T follicular helper cell (primary cell): ENCODE measurements around the gene CEP41.

Source experiments
- DNase-seq: peaks from one replicate; pipeline ENCODE4 v3.0.0-alpha.2; 2020; ENCODE audit warnings: low read depth

CEP41 gene

GRCh38 chr7:130369110-130369711 lies 71.6 kb downstream of the CEP41 start:
- no peak for DNase-seq

DNA sequence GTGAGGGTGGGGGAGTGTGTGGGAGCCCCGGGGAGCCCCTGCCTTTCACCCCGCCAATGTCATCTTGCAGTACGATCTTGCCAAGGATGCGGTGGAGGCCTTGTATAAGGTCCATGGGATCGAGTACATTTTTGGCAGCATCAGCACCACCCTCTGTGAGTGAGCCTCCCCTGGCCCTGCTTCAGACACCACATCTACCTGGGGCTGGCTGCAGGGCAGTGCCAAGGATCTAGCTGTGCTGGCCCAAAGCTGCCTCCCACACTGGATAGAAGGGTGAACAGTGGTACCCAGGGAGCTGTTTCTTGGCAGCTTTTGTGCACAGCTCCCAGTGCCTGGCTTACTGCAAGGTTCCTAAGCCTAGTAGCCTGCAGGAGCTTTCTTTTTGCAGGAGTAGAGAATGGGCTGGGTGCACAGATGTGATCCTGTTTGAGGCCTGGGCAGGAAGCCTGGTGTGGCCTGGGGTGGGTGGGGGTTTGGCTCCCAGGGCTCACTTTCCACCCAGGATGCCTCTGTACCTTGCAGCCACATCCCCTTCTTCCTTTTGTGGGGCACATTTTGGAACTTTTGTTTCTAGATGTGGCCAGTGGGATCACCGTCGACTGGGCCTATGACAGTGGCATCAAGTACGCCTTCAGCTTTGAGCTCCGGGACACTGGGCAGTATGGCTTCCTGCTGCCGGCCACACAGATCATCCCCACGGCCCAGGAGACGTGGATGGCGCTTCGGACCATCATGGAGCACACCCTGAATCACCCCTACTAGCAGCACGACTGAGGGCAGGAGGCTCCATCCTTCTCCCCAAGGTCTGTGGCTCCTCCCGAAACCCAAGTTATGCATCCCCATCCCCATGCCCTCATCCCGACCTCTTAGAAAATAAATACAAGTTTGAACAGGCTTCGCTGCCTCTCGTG lies 72.7 kb downstream of the CEP41 start:
- no peak for DNase-seq

GRCh38 chr7:130367088-130367755 lies 73.6 kb downstream of the CEP41 start:
- no peak for DNase-seq

- DNase-seq: no peak
These were observed 74.3 kb downstream of the CEP41 start for GRCh38 chr7:130366564-130366963.

GRCh38 chr7:130365511-130366441 lies 75.0 kb downstream of the CEP41 start:
- no peak for DNase-seq

DNA sequence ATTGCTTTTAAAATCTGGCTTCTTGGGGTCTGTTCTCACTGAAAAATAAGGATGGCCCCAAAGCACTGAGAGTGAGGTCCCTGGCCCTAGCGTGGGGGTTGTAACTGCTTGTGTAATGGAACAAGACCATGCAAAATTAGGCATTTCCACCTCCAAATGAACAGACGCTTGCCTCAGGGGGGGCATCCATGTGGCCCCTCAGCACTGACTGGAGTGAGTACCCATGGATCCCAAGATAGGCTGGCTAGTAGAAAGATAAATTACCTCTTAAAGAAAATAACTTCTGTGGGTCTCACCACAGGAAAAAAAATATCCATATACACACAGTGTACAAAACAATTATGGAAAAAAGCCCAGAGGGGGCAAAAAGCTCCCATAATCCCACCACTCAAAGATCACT lies 75.7 kb downstream of the CEP41 start:
- DNase-seq: no peak

- DNase-seq: no peak
These were observed 76.4 kb downstream of the CEP41 start for GRCh38 chr7:130364451-130364850.

DNA sequence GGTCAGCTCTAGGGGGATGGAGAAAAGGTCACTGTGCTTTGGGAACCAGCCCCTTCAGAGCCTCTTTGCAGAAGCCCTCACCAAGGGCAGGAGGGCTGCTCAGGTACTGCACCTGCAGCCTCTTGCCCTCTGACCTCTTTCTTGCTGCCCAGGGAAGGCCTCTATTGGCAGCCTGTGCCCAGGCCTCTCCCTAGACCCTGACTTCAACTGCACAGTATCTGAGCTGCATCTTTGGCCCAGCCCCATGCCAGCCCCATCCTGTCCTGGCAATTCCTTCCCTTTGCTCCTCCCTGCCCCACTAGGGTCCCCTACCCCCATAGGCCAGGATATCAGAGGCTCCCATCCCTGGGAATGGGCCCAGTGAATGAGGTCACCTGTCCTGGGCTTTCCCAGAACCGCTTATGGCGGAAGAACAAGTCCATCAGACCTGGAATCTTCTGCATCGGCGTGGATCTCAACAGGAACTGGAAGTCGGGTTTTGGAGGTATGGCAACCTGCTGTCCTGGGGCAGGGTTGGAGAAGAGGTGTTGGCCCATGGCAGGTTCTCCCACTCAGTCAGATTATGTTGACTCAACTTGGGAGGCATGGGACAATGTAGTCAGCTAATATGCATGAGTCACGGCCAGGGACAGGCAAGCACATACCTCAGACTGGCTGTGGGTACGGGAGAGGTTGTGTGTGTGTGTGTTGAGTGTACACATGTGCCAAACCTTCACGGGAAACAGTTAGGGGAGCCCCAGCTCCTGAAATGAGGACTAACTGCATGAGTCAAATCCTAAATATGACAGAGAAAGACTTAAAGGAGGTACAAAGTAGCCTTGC lies 77.6 kb downstream of the CEP41 start:
- no peak for DNase-seq

DNA sequence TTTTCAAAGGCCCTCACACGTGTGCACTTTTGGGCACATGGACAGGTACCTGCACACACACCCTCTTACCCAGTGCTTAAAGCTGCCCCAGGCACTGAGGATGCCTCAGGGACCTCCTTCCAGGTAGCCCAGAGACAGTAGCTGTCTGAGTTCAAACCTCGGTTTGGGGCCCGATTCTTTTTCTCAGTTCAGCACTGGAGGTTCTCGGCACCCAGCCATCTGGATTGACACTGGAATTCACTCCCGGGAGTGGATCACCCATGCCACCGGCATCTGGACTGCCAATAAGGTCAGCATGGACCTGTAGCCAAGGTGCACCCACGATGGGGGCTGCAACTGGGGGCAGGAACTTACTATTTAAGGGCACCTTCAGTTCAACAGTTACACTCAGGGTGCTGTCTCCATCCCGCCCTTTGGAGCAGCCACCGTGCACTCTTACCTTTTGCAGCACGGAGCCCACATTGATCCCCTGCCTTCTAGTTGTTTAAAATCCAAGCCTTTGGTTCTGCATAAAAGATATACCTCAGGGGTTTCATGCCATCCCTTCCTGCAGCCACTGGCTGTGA lies 78.5 kb downstream of the CEP41 start:
- no peak for DNase-seq

DNA sequence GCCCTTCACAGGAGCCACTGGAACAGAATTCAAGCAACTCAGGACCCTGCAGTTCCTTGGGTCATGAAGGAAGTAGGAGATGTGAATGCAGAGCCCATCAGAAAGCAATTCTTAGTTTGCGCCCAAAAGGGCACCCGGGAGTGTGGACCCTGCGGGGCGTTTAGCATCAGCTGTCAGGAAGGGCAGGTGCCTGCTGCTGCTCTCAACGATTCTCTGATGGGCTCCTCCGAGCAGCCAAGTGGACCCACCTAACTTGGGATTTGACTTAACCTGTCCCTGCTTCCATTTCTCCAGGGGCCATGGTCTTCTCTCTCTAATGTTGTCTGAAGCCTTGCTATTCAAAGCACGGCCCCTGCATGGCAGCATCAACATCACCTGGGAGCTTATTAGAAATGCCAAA lies 79.1 kb downstream of the CEP41 start:
- no peak for DNase-seq

- no peak for DNase-seq
These were observed 80.3 kb downstream of the CEP41 start for GRCh38 chr7:130360518-130360917.

DNA sequence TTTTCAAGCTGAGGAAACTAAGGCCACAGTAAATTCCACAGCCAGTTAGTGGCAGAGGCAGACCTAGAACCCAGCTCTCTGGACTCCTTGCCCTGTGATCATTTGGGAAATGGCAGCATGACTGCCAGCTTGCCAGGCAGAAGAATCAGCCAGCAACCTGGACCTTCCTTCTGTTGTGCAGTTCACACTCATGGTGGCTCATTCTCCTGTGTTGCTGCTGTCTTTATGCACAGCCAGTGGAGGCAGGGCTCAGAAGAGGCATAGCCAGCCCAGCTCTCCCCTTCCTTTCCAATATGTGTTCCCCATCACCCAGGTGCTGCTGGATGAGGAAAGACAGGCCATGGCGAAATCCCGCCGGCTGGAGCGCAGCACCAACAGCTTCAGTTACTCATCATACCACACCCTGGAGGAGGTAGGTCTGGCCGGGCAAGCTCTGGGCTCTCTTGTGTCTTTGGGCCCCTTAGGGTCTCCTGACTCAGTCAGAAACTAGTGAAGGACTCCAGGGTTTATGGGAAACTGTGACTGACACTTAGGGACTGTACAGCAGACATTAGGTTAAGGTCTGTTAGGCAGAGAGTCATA lies 81.4 kb downstream of the CEP41 start:
- DNase-seq: no peak

DNA sequence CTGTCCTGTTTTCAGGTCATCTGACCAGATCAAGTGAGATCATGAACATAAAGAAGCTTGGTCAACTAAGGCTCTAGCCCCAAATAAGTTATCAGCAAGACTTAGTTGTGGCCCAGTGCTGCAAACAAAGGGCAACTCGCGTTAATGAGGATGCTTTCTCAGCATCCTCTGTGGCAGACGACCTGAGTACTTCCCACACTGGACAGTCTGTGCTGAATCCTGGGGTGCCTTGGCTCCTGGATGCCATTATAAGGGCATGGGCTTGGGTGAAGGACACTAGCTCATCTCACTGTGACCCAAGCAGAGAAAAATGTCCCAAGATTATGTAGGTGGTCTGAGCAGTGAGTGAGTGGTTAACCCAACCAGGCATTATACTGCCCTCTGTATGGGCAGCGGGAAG lies 82.3 kb downstream of the CEP41 start:
- no peak for DNase-seq

DNA sequence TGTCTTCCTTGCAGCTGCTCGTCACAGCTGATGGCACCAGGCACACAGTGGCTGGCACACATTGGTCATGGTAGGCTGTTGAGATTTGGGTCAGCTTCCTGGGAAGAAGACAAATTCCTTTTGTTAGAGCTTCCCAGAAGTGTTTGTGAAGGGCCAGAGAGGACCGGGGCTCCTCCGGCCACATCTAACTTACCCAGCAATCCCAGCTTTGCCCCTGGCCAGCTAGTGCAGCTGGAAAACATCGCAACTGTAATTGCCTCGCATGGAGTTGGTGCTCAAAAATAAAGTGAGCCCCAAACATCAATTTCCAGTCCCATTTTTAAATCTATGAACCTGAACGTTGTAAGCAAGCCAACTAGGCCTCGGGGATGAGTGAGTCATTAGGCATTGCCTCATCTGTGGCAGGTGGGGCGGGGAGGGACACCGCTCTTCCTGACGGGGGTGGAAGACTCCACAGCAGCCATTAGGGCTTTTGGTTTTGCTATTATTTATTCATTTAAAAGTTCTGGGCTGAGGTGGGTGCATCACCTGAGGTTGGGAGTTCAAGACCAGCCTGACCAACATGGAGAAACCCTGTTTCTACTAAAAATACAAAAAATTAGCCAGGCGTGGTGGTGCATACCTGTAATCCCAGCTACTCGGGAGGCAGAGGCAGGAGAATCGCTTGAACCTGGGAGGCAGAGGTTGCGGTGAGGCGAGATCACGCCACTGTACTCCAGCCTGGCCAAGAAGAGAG lies 83.8 kb downstream of the CEP41 start:
- no peak for DNase-seq

GRCh38 chr7:130356121-130356875 lies 84.5 kb downstream of the CEP41 start:
- no peak for DNase-seq

- DNase-seq: no peak
These were observed 87.6 kb downstream of the CEP41 start for GRCh38 chr7:130353196-130353595.

DNA sequence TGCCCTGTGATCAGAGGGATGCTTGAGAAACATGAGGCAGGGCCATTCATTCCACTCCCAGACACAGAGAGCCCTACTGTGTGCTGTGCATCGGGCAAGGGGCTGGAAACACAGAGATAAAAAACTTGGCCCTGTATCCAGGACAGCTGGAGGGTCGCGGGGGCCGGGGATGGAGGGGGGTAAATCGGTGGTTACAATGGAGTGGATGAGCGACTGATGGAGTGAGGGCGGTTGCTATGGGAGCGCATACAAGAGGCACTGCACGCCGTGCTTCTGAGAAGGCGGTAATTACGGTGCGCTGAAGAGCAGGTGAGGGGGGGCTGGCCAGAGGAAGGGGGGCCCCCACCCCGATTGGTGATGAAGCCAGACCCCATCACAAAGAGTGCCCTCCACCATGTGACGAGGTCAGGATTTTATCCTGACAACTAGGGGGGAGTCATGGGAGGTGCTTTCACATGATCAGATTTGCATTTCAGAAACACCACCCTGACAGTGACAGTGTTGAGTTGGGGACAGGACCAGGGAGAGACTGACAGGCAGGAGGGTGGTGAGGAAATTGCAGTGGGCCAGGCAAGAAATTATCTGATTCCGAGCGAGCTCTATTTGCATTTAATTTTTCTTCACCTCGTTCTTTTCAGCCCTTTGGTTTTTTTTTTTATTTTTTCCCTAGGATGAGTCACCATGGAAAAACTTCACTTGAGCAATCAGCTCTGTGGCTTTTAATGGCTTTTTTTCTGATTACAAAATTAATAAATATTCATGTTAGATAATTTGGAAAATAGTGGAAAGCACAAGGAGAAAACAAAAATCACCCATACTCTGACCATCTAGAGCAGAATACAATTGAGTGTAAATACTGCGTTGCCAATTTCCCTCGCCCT lies 88.4 kb downstream of the CEP41 start:
- no peak for DNase-seq

DNA sequence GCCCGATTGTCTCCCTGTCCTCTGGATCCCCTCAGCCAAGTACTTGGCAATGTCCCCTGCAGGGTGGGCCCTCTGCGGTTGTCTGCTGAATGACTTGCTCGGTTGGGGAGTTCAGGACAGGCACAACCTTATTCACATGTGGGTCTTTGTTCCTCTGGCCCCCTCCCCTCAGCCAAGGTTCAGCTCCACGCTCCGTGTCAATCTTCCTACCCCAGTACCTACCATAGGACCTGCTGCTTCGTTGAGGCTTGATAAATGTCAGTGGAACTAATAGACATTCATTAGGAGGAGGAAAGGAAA lies 89.1 kb downstream of the CEP41 start:
- no peak for DNase-seq
